Trophoblast cell (in vitro differentiated cells and primary cell): ENCODE measurements around the gene BEGAIN.

ENCODE experiments used
- DNase-seq, 2 donors: peaks; one replicate each; pipeline ENCODE4 v3.0.0-alpha.2; 2016
- H2AFZ ChIP-seq: 2 replicates; pipeline ENCODE4 v1.6.1; 2013; ENCODE audit warnings: low read length, moderate library complexity, mild to moderate bottlenecking; ENCODE audit not compliant: insufficient read depth, poor library complexity
- H2AK5ac ChIP-seq: 2 replicates; pipeline ENCODE4 v1.6.1; 2013; ENCODE audit warnings: mild to moderate bottlenecking, low read length
- H2BK120ac ChIP-seq: 2 replicates; pipeline ENCODE4 v1.6.1; 2013; ENCODE audit warnings: low read length, mild to moderate bottlenecking, moderate library complexity; ENCODE audit not compliant: insufficient read depth, poor library complexity
- H2BK12ac ChIP-seq: 2 replicates; pipeline ENCODE4 v1.6.1; 2013; ENCODE audit warnings: mild to moderate bottlenecking, low read length, moderate library complexity
- H2BK5ac ChIP-seq: 2 replicates; pipeline ENCODE4 v1.6.1; 2013; ENCODE audit warnings: low read length, low read depth, moderate library complexity, mild to moderate bottlenecking; ENCODE audit not compliant: poor library complexity
- H3K14ac ChIP-seq: 2 replicates; pipeline ENCODE4 v1.6.1; 2013; ENCODE audit warnings: mild to moderate bottlenecking, low read length
- H3K18ac ChIP-seq: 2 replicates; pipeline ENCODE4 v1.6.1; 2013; ENCODE audit warnings: mild to moderate bottlenecking, low read length
- H3K23ac ChIP-seq: 2 replicates; pipeline ENCODE4 v1.6.1; 2013; ENCODE audit warnings: low read length
- H3K27ac ChIP-seq: 2 replicates; pipeline ENCODE4 v1.5.1; 2013; ENCODE audit warnings: low read depth, mild to moderate bottlenecking, inconsistent platforms, low read length, moderate library complexity
- H3K27me3 ChIP-seq: 2 replicates; pipeline ENCODE4 v1.6.1; 2013; ENCODE audit warnings: inconsistent platforms, mild to moderate bottlenecking, low read length, moderate library complexity; ENCODE audit not compliant: insufficient read depth
- H3K36me3 ChIP-seq, 2 experiments: 1 replicate in 1 of 2; 2 replicates in 1 of 2; pipeline ENCODE4 v1.6.1; 2013; ENCODE audit warnings: low read length in 2 of 2, mild to moderate bottlenecking in 2 of 2, moderate library complexity in 1 of 2; ENCODE audit not compliant: insufficient read depth in 2 of 2, control insufficient read depth in 1 of 2
- H3K4ac ChIP-seq: 2 replicates; pipeline ENCODE4 v1.6.1; 2013; ENCODE audit warnings: low read depth, mild to moderate bottlenecking, low read length, moderate library complexity
- H3K4me1 ChIP-seq, 2 experiments: 1 replicate in 1 of 2; 2 replicates in 1 of 2; pipeline ENCODE4 v1.6.1; 2013; ENCODE audit warnings: low read length in 2 of 2, mild to moderate bottlenecking in 2 of 2, moderate library complexity in 1 of 2; ENCODE audit not compliant: insufficient read depth in 2 of 2, control insufficient read depth in 1 of 2
- H3K4me2 ChIP-seq: 2 replicates; pipeline ENCODE4 v1.6.1; 2013; ENCODE audit warnings: inconsistent platforms, mild to moderate bottlenecking, low read length, moderate library complexity
- H3K4me3 ChIP-seq: 2 replicates; pipeline ENCODE4 v1.5.1; 2013; ENCODE audit warnings: mild to moderate bottlenecking, low read depth, low read length, inconsistent platforms
- H3K79me1 ChIP-seq: one replicate; pipeline ENCODE4 v1.6.1; 2013; ENCODE audit warnings: low read length
- H3K79me2 ChIP-seq: 2 replicates; pipeline ENCODE4 v1.6.1; 2013; ENCODE audit warnings: low read length, mild to moderate bottlenecking; ENCODE audit not compliant: control insufficient read depth, insufficient read depth, poor library complexity
- H3K9ac ChIP-seq: 2 replicates; pipeline ENCODE4 v1.6.1; 2013; ENCODE audit warnings: mild to moderate bottlenecking, low read length
- H3K9me3 ChIP-seq: 2 replicates; pipeline ENCODE4 v1.6.1; 2013; ENCODE audit warnings: low read depth, mild to moderate bottlenecking, control low read depth, inconsistent platforms, low read length; ENCODE audit not compliant: insufficient read depth
- H4K12ac ChIP-seq: 2 replicates; pipeline ENCODE4 v1.6.1; 2013; ENCODE audit warnings: low read depth, mild to moderate bottlenecking, low read length, moderate library complexity
- H4K8ac ChIP-seq: 2 replicates; pipeline ENCODE4 v1.6.1; 2013; ENCODE audit warnings: low read depth, mild to moderate bottlenecking, low read length, moderate library complexity
- H4K91ac ChIP-seq: one replicate; pipeline ENCODE4 v1.6.1; 2013; ENCODE audit warnings: low read depth, mild to moderate bottlenecking, low read length, moderate library complexity
- WGBS: extraction: QIAGEN DNeasy Blood & Tissue Kit; methylation state at CpG from one replicate; pipeline ENCODE4 v1.1.7; 2013; ENCODE audit warnings: missing lambda C conversion rate; ENCODE audit not compliant: insufficient read length, insufficient coverage; ENCODE audit errors: extremely low coverage; 5-methylcytosine and 5-hydroxymethylcytosine counted together

Gene BEGAIN

DNA sequence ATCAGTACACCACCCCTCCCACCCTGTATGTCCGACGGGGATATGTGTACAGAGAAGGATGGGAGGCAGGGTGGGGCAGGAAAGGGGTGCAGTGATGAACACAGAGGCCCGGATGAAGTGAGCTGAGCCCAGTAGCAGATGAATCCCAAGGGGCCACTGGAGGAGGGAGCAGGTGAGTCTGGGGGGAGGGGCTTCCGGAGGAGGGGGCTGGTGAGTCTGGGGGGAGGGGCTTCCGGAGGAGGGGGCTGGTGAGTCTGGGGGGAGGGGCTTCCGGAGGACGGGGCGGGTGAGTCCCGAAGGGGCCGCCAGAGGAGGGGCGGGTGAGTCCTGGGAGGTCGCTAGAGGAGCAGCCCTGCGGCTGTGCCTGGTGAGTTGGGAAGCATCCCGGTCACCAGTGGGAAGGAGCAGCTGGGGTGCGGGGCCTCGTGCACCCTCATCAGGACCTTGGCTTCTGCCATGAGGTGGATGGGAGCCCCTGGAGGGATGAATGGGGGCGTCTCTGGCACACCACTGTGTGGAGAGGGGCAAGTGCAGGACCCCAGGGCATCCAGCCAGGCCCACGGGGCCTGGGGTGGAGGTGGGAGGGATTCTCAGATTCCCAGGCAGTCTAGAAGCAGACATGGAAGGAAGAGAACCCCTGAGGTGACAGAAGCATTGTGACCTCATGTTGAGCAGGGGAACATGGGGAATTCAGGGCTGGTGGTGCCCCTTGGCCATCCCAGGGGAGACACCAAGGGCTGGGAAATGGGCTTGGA is 14.0 kb downstream of the BEGAIN start:
- H3K9ac ChIP-seq, result no peak overlapping the region
- H3K4ac ChIP-seq, result no peak overlapping the region
- no peak overlapping the region for H4K91ac ChIP-seq
- DNase-seq, result no peak
- H3K27me3 ChIP-seq, result peaks cover 28% of the 10 kb centered on the region
- no peak overlapping the region for H3K23ac ChIP-seq
- H4K12ac ChIP-seq, result no peak overlapping the region
- no peak overlapping the region for H2AK5ac ChIP-seq
- H3K4me2 ChIP-seq, result no peak overlapping the region
- H2BK120ac ChIP-seq, result no peak overlapping the region
- no peak overlapping the region for H3K4me3 ChIP-seq
- H3K36me3 ChIP-seq, result no peaks in the 10 kb centered on the region
- H3K79me1 ChIP-seq, result no peaks in the 10 kb centered on the region
- H3K14ac ChIP-seq, result no peak overlapping the region
- no peak overlapping the region for H2BK12ac ChIP-seq
- no peak overlapping the region for H3K27ac ChIP-seq
- WGBS, result no CpG with 5 or more reads among the region's 18 CpGs
- no peaks in the 10 kb centered on the region for H3K4me1 ChIP-seq
- H3K9me3 ChIP-seq, result no peaks in the 10 kb centered on the region
- no peak overlapping the region for H3K18ac ChIP-seq
- no peaks in the 10 kb centered on the region for H3K79me2 ChIP-seq
- no peak overlapping the region for H4K8ac ChIP-seq
- H2AFZ ChIP-seq, result no peak overlapping the region
- H2BK5ac ChIP-seq, result no peak overlapping the region

DNA sequence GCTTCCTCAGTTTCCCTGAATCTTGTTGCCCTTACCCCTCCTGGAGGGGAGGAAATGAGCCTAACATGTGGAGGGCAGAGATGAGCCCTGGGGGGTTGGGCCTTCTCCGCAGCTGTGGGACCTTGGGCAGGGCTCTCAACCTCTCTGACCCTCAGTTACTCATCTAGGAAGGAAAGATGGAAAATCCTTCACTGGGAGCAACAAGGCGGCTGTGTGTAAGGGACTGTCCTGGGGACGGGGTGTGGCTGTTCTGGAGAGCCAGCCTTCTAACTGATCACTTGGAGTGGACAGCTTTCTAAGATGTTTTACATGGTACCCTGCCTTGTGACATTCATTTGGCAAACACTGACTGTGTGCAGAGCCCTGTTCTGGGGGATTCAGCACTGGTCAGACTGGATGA is 14.7 kb downstream of the BEGAIN start:
- no peak for DNase-seq
- H2AK5ac ChIP-seq, result no peak overlapping the region
- H2BK5ac ChIP-seq, result no peak overlapping the region
- no peak overlapping the region for H4K8ac ChIP-seq
- H2AFZ ChIP-seq, result no peak overlapping the region
- no peak overlapping the region for H3K4ac ChIP-seq
- no peak overlapping the region for H3K4me3 ChIP-seq
- H2BK120ac ChIP-seq, result no peak overlapping the region
- H2BK12ac ChIP-seq, result no peak overlapping the region
- H3K4me2 ChIP-seq, result no peak overlapping the region
- WGBS, result no CpG with 5 or more reads among the region's 3 CpGs
- H3K9ac ChIP-seq, result no peak overlapping the region
- no peaks in the 10 kb centered on the region for H3K9me3 ChIP-seq
- no peak overlapping the region for H3K14ac ChIP-seq
- no peak overlapping the region for H4K12ac ChIP-seq
- no peaks in the 10 kb centered on the region for H3K4me1 ChIP-seq
- H3K79me2 ChIP-seq, result no peaks in the 10 kb centered on the region
- no peak overlapping the region for H3K27ac ChIP-seq
- no peaks in the 10 kb centered on the region for H3K79me1 ChIP-seq
- H4K91ac ChIP-seq, result no peak overlapping the region
- H3K36me3 ChIP-seq, result no peaks in the 10 kb centered on the region
- no peak overlapping the region for H3K18ac ChIP-seq
- H3K23ac ChIP-seq, result no peak overlapping the region
- H3K27me3 ChIP-seq, result peaks cover 34% of the 10 kb centered on the region

DNA sequence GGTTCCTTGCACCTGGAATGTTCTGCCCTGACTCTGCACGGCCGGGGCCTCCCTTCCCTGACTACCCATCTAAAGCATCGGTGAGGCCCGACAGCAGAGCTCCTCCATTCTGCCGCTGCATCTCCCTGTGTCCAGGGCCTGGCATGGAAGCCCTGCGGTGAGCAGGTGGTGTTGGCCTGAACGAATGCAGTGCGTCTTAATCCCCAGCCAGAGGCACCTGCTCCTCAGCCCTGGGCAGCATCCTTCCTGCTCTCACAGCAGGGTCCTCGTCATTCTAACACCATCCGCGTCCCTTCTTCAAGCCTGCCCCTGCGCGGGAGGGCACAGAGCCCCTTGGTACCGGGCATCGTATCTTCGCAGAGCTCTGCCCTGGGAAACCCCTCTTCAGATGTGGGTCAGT is 15.4 kb downstream of the BEGAIN start:
- no peak overlapping the region for H3K9ac ChIP-seq
- WGBS, result no CpG with 5 or more reads among the region's 16 CpGs
- H3K27ac ChIP-seq, result no peak overlapping the region

DNA sequence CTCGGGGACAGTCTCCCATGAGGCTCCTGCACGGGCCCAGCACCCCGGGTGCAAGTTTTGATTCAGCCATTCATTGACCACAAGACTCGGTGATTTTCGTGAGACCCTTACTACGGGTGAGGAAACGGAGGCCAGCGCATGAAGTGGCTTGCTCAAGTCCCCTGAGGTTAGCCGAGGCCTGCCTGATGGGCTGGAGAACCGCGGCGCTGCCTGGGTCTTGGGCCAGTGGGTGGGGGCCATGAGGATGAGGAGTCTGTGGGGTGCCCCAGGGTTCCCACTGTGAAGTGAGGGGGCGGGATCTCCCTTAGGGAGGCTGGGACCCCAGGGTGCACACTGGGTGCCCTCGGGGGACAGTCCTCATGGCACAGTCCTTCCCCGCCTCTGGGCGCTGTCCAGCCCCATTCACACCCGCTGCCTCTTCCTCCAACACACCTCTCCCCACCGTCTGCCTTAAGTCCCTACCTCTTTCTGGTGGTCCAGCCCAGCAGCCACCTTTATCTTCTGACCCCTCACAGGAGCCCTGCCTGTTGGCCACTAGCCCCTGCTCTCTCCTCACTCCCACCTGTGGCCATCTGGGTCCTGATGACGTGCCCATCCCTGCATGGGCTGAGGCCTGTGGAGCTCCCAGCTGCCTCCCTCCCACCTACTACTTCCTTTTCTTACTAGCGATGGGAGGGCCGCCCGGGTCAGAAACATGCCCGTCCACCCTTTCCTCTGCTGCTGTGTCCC is 16.3 kb downstream of the BEGAIN start:
- H2BK120ac ChIP-seq, result no peak overlapping the region
- no peak for DNase-seq
- H2AK5ac ChIP-seq, result no peak overlapping the region
- no peak overlapping the region for H3K4me3 ChIP-seq
- H3K9ac ChIP-seq, result no peak overlapping the region
- H3K4ac ChIP-seq, result no peak overlapping the region
- no peak overlapping the region for H4K8ac ChIP-seq
- H3K36me3 ChIP-seq, result no peaks in the 10 kb centered on the region
- H3K79me1 ChIP-seq, result no peaks in the 10 kb centered on the region
- H3K18ac ChIP-seq, result no peak overlapping the region
- no peak overlapping the region for H2AFZ ChIP-seq
- no CpG with 5 or more reads among the region's 23 CpGs for WGBS
- H3K27ac ChIP-seq, result no peak overlapping the region
- no peak overlapping the region for H4K12ac ChIP-seq
- H3K9me3 ChIP-seq, result no peaks in the 10 kb centered on the region
- H3K79me2 ChIP-seq, result no peaks in the 10 kb centered on the region
- H2BK5ac ChIP-seq, result no peak overlapping the region
- H4K91ac ChIP-seq, result no peak overlapping the region
- H3K4me1 ChIP-seq, result no peaks in the 10 kb centered on the region
- no peak overlapping the region for H3K4me2 ChIP-seq
- H3K14ac ChIP-seq, result no peak overlapping the region
- H3K27me3 ChIP-seq, result peaks cover 49% of the 10 kb centered on the region
- no peak overlapping the region for H3K23ac ChIP-seq
- H2BK12ac ChIP-seq, result no peak overlapping the region

More for the DNA sequence above, 15.4 kb downstream of the BEGAIN start:
- Histone ChIP-seq H2AFZ (no peak overlapping the region), H3K14ac (no peak overlapping the region), H2AK5ac (no peak overlapping the region), H3K79me1 (no peaks in the 10 kb centered on the region), H4K91ac (no peak overlapping the region), H3K23ac (no peak overlapping the region), H4K8ac (no peak overlapping the region), H4K12ac (no peak overlapping the region), H3K9me3 (no peaks in the 10 kb centered on the region), H3K79me2 (no peaks in the 10 kb centered on the region), H3K36me3 (no peaks in the 10 kb centered on the region), H3K4me1 (no peaks in the 10 kb centered on the region), H3K18ac (no peak overlapping the region), H3K4ac (no peak overlapping the region), H2BK12ac (no peak overlapping the region), H3K4me2 (no peak overlapping the region), H3K27me3 (peaks cover 40% of the 10 kb centered on the region), H2BK120ac (no peak overlapping the region), H2BK5ac (no peak overlapping the region), H3K4me3 (no peak overlapping the region)
- no peak for DNase-seq
